ENCODE measurements around the gene STRA8. TPM values are rescaled to one million over a fixed set of nuclear protein-coding genes. Genes with fewer than 3 reads are reported as not detected.

STRA8 gene
- polyA plus RNA-seq, 3 donors: not detected

DNA sequence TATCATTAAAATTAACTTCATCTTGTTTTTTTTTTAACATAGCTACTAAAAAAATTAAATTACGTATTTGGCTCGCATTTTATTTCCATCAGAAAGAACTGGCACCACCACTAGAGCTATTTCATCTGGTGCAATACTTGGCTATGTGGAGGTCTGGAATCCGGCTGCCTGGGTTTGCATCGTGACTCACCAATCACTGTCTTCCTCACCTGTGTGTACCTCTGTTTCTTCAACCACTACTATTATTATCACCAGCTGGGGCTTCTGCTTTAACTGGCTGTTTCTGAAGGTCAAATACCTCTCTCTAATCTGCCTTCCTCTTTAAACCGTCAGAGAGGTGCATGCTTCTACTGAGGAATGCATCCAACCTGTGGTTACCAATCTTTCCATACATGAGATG, 28.8 kb upstream of the STRA8 start:
- intact Hi-C loops (cut with micrococcal nuclease): loop anchor here in 1 of 2 donors (5.0 kb wide), 1 partner anchor 53 kb away; no protein-coding TSS in a partner anchor
- peaks cover 33% of the 10 kb centered on the region for H3K4me1 Mint-ChIP-seq
- peaks cover 70 to 72% of the 10 kb centered on the region in 2 donors for H3K36me3 Mint-ChIP-seq
- H3K79me2 ChIP-seq (ENCODE audit: insufficient read depth, low read length): peaks cover 4% of the 10 kb centered on the region
- H3K27me3 Mint-ChIP-seq (ENCODE audit: low read depth in 3 of 3): peaks cover 0 to 2% (median 0%) of the 10 kb centered on the region in 3 donors
- DNase-seq: no peak
- H3K27ac ChIP-seq (ENCODE audit: low read depth in 1 of 2, low read length in 2 of 2): no peak overlapping the region
- H3K4me3 ChIP-seq (replicated peaks in 1 of 3; ENCODE audit: low read depth in 2 of 3, low read length in 3 of 3): no peak overlapping the region
- no peak overlapping the region for H3K9ac ChIP-seq (ENCODE audit: insufficient read depth, low read length, poor library complexity, severe bottlenecking)
- H4K20me1 ChIP-seq (ENCODE audit: insufficient read depth, low read length): no peaks in the 10 kb centered on the region
- WGBS (ENCODE audit: insufficient coverage): 100% methylated on average over 2 of the region's 5 CpGs
- no peak overlapping the region for H3K4me3 Mint-ChIP-seq
- no peaks in the 10 kb centered on the region for H3K27me3 ChIP-seq (ENCODE audit: control insufficient read depth in 2 of 2, insufficient read depth in 2 of 2, low read length in 2 of 2)
- H3K4me1 ChIP-seq (ENCODE audit: control insufficient read depth in 1 of 2, insufficient read depth in 2 of 2, low read length in 2 of 2): peaks cover 29 to 31% of the 10 kb centered on the region in 2 donors
- H3K4me2 ChIP-seq (replicated peaks; ENCODE audit: extremely low read depth, low read length, poor library complexity, severe bottlenecking): no peak overlapping the region
- H3K36me3 ChIP-seq (replicated peaks in 1 of 2; ENCODE audit: control insufficient read depth in 1 of 2, insufficient read depth in 2 of 2, low read length in 2 of 2): peaks cover 57 to 66% of the 10 kb centered on the region in 2 donors
- TF ChIP-seq, protein P1, sequence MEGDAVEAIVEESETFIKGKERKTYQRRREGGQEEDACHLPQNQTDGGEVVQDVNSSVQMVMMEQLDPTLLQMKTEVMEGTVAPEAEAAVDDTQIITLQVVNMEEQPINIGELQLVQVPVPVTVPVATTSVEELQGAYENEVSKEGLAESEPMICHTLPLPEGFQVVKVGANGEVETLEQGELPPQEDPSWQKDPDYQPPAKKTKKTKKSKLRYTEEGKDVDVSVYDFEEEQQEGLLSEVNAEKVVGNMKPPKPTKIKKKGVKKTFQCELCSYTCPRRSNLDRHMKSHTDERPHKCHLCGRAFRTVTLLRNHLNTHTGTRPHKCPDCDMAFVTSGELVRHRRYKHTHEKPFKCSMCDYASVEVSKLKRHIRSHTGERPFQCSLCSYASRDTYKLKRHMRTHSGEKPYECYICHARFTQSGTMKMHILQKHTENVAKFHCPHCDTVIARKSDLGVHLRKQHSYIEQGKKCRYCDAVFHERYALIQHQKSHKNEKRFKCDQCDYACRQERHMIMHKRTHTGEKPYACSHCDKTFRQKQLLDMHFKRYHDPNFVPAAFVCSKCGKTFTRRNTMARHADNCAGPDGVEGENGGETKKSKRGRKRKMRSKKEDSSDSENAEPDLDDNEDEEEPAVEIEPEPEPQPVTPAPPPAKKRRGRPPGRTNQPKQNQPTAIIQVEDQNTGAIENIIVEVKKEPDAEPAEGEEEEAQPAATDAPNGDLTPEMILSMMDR (IDR thresholded peaks at IDR 0.05): no peak
- H2AFZ ChIP-seq (ENCODE audit: insufficient read depth, low read depth, low read length, poor library complexity, severe bottlenecking): no peak overlapping the region
- peak overlapping the region in 2 of 7 donors; percentile 4 to 54 for H3K27ac Mint-ChIP-seq
- H3K9me3 Mint-ChIP-seq: no peaks in the 10 kb centered on the region
- H3K9me3 ChIP-seq (replicated peaks in 1 of 2; ENCODE audit: control insufficient read depth in 1 of 2, insufficient read depth in 1 of 2, low read length in 2 of 2): no peaks in the 10 kb centered on the region

DNA sequence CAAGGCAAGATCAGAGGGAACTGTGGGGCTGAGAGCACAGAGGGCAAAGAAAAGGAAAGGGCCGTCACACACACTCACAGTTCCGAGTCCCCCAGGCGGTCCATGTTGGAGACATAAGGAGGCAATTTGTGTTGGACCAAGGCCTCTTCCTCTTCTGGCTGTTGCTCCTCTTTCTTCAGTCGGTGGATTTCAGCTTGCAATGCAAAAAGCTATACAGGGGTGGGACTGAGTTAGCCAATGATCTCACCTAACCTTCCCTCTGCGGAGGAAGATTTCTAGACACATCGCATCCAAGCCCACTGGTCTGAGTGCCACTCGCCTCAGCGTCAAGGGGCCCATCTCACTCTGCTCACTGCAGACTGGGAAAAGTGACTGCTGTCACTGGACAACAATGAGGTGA, 27.8 kb upstream of the STRA8 start:
- H3K27me3 ChIP-seq (ENCODE audit: control insufficient read depth in 2 of 2, insufficient read depth in 2 of 2, low read length in 2 of 2): no peaks in the 10 kb centered on the region
- no peak overlapping the region for H3K9ac ChIP-seq (ENCODE audit: insufficient read depth, low read length, poor library complexity, severe bottlenecking)
- Mint-ChIP-seq H3K27me3 (ENCODE audit: low read depth in 3 of 3) (peaks cover 0 to 2% (median 1%) of the 10 kb centered on the region in 3 donors), H3K27ac (peak overlapping the region in 2 of 7 donors; percentile 11 to 16), H3K4me3 (no peak overlapping the region), H3K36me3 (peaks cover 60 to 63% of the 10 kb centered on the region in 2 donors), H3K9me3 (no peaks in the 10 kb centered on the region), H3K4me1 (peaks cover 43% of the 10 kb centered on the region)
- WGBS (ENCODE audit: insufficient coverage): 93% methylated on average over 6 of the region's 8 CpGs
- no peaks in the 10 kb centered on the region for H4K20me1 ChIP-seq (ENCODE audit: insufficient read depth, low read length)
- intact Hi-C loops (cut with micrococcal nuclease): loop anchor here in 1 of 2 donors (5.0 kb wide), 1 partner anchor 54 kb away; no protein-coding TSS in a partner anchor
- H2AFZ ChIP-seq (ENCODE audit: insufficient read depth, low read depth, low read length, poor library complexity, severe bottlenecking): no peak overlapping the region
- peaks cover 48 to 56% of the 10 kb centered on the region in 2 donors for H3K36me3 ChIP-seq (replicated peaks in 1 of 2; ENCODE audit: control insufficient read depth in 1 of 2, insufficient read depth in 2 of 2, low read length in 2 of 2)
- TF ChIP-seq, protein P1 (IDR thresholded peaks at IDR 0.05): no peak
- H3K4me2 ChIP-seq (replicated peaks; ENCODE audit: extremely low read depth, low read length, poor library complexity, severe bottlenecking): no peak overlapping the region
- H3K4me3 ChIP-seq (replicated peaks in 1 of 3; ENCODE audit: low read depth in 2 of 3, low read length in 3 of 3): no peak overlapping the region
- no peaks in the 10 kb centered on the region for H3K9me3 ChIP-seq (replicated peaks in 1 of 2; ENCODE audit: control insufficient read depth in 1 of 2, insufficient read depth in 1 of 2, low read length in 2 of 2)
- peaks cover 37 to 39% of the 10 kb centered on the region in 2 donors for H3K4me1 ChIP-seq (ENCODE audit: control insufficient read depth in 1 of 2, insufficient read depth in 2 of 2, low read length in 2 of 2)
- no peak overlapping the region for H3K27ac ChIP-seq (ENCODE audit: low read depth in 1 of 2, low read length in 2 of 2)
- no peak for DNase-seq
- peaks cover 4% of the 10 kb centered on the region for H3K79me2 ChIP-seq (ENCODE audit: insufficient read depth, low read length)

Data from CD14-positive monocyte (primary cell).